Measurements from ENCODE around the gene CRMP1. TPM values are rescaled to one million over a fixed set of nuclear protein-coding genes. Genes with fewer than 3 reads are reported as not detected.

Gene CRMP1
- total and polyA plus RNA-seq, 2 donors (not counting 3 experiments of a cell fraction or from before 2014, with no cell fraction given) = 0.06 TPM; not detected in 1

DNA sequence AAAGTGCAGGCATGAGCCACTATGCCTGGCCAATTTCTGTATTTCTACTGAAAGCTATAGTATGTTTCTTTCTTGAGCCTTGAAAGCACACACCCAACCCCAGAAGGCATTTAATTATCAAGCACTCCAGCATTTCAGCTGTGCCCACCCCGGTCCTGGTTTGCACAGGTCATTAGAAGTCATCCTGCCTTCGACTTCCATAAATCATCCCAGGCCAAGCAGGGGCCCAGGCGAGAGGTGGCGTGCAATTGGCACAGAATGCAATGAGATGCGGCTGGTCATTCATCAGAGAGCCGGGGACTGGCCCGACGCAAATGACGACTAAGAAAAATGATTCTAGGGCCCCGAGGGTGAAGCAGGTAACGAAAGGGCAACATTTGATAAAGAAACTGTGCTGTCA, 24.8 kb upstream of the CRMP1 start:
- FAIRE-seq (no peak), DNase-seq (ENCODE audit: low read depth, low spot score) (no peak)
- Histone ChIP-seq H3K27ac (ENCODE audit: insufficient read depth, low read depth, low read length) (no peak overlapping the region), H3K9me3 (replicated peaks; ENCODE audit: control insufficient read depth, insufficient read depth, low read length) (no peaks in the 10 kb centered on the region), H3K4me2 (ENCODE audit: insufficient read depth, low read length) (no peak overlapping the region), H3K9ac (replicated peaks; ENCODE audit: extremely low read depth, insufficient read depth, low read length) (no peak overlapping the region), H3K4me1 (ENCODE audit: control insufficient read depth, extremely low read depth, insufficient read depth, low read length) (no peaks in the 10 kb centered on the region), H4K20me1 (replicated peaks; ENCODE audit: control insufficient read depth, extremely low read depth, insufficient read depth, low read length) (no peaks in the 10 kb centered on the region), H2AFZ (ENCODE audit: low read depth, low read length) (no peak overlapping the region), H3K27me3 (ENCODE audit: control insufficient read depth in 2 of 2, insufficient read depth in 2 of 2, low read length in 2 of 2) (no peaks in the 10 kb centered on the region), H3K9me1 (replicated peaks; ENCODE audit: control insufficient read depth, extremely low read depth, insufficient read depth, low read length) (no peaks in the 10 kb centered on the region), H3K36me3 (ENCODE audit: control insufficient read depth in 2 of 2, extremely low read depth in 1 of 2, insufficient read depth in 2 of 2, low read length in 2 of 2) (no peaks in the 10 kb centered on the region), H3K79me2 (ENCODE audit: control insufficient read depth, insufficient read depth, low read length) (no peaks in the 10 kb centered on the region), H3K4me3 (replicated peaks in 1 of 3; ENCODE audit: insufficient read depth in 1 of 3, low read depth in 1 of 3, low read length in 3 of 3) (no peak overlapping the region)
- ChIA-PET POLR2A (no interaction called here), CTCF (no interaction called here)
- BruUV-seq (replicated peaks) = no TSS peak
- dilution Hi-C loops (cut with MboI; ENCODE audit: extremely low pct_ligation_motif_present, low sequenced_read_pairs) = no loop called here
- intact Hi-C loops (cut with micrococcal nuclease) = no loop called here
- TF ChIP-seq, protein P1, sequence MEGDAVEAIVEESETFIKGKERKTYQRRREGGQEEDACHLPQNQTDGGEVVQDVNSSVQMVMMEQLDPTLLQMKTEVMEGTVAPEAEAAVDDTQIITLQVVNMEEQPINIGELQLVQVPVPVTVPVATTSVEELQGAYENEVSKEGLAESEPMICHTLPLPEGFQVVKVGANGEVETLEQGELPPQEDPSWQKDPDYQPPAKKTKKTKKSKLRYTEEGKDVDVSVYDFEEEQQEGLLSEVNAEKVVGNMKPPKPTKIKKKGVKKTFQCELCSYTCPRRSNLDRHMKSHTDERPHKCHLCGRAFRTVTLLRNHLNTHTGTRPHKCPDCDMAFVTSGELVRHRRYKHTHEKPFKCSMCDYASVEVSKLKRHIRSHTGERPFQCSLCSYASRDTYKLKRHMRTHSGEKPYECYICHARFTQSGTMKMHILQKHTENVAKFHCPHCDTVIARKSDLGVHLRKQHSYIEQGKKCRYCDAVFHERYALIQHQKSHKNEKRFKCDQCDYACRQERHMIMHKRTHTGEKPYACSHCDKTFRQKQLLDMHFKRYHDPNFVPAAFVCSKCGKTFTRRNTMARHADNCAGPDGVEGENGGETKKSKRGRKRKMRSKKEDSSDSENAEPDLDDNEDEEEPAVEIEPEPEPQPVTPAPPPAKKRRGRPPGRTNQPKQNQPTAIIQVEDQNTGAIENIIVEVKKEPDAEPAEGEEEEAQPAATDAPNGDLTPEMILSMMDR (IDR thresholded peaks at IDR 0.05; ENCODE audit: extremely low read depth in 1 of 2, insufficient read depth in 1 of 2, low read depth in 1 of 2, low read length in 2 of 2) = no peak
- no peak for TF ChIP-seq GATA2 (IDR thresholded peaks at IDR 0.05; ENCODE audit: insufficient read depth, insufficient read length, low read depth, low read length)

DNA sequence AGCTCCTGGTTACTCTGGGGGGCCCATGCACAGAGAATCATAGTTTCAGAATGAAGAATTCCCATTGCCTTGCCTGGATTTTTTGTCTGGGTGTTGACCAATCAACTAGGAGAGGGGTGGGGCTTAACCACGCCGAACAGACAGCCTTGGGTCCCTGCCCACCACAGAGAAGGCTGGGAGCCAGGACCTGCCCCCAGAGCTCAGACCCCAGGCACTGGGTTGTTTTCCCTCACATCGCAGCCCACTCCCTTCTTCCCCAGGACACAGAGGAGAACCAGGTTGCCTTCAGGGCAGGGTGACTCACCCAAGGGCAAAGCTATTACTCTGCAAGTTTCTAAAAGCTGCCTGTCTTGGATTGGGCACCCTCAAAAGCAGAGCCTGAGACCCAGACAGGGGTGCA, 23.3 kb upstream of the CRMP1 start:
- intact Hi-C loops (cut with micrococcal nuclease) = no loop called here
- CTCF ChIA-PET = no interaction called here
- H3K79me2 ChIP-seq (ENCODE audit: control insufficient read depth, insufficient read depth, low read length) = no peaks in the 10 kb centered on the region
- DNase-seq (ENCODE audit: low read depth, low spot score) = no peak
- H3K4me1 ChIP-seq (ENCODE audit: control insufficient read depth, extremely low read depth, insufficient read depth, low read length) = no peaks in the 10 kb centered on the region
- TF ChIP-seq POLR2AphosphoS5 (IDR thresholded peaks at IDR 0.05; ENCODE audit: insufficient read depth, low read depth, low read length) = no peak
- no peaks in the 10 kb centered on the region for H3K9me3 ChIP-seq (replicated peaks; ENCODE audit: control insufficient read depth, insufficient read depth, low read length)
- no peak for FAIRE-seq
- no peak overlapping the region for H3K4me3 ChIP-seq (replicated peaks in 1 of 3; ENCODE audit: insufficient read depth in 1 of 3, low read depth in 1 of 3, low read length in 3 of 3)
- dilution Hi-C loops (cut with MboI; ENCODE audit: extremely low pct_ligation_motif_present, low sequenced_read_pairs) = no loop called here
- no peaks in the 10 kb centered on the region for H4K20me1 ChIP-seq (replicated peaks; ENCODE audit: control insufficient read depth, extremely low read depth, insufficient read depth, low read length)
- H3K4me2 ChIP-seq (ENCODE audit: insufficient read depth, low read length) = no peak overlapping the region
- H3K27me3 ChIP-seq (ENCODE audit: control insufficient read depth in 2 of 2, insufficient read depth in 2 of 2, low read length in 2 of 2) = no peaks in the 10 kb centered on the region
- no peak overlapping the region for H2AFZ ChIP-seq (ENCODE audit: low read depth, low read length)
- no peak overlapping the region for H3K27ac ChIP-seq (ENCODE audit: insufficient read depth, low read depth, low read length)
- H3K36me3 ChIP-seq (ENCODE audit: control insufficient read depth in 2 of 2, extremely low read depth in 1 of 2, insufficient read depth in 2 of 2, low read length in 2 of 2) = no peaks in the 10 kb centered on the region
- no TSS peak for BruUV-seq (replicated peaks)
- POLR2A ChIA-PET = no interaction called here
- H3K9ac ChIP-seq (replicated peaks; ENCODE audit: extremely low read depth, insufficient read depth, low read length) = no peak overlapping the region
- no peaks in the 10 kb centered on the region for H3K9me1 ChIP-seq (replicated peaks; ENCODE audit: control insufficient read depth, extremely low read depth, insufficient read depth, low read length)
